Stimulated activated CD4-positive, alpha-beta T cell treated with anti-CD3 and anti-CD28 coated beads, Interleukin-2, amount 100 ng/mL, for 4 hours (primary cell): ENCODE measurements around the gene TMEM132D.

Experiments
- DNase-seq: peaks from one replicate; pipeline ENCODE4 v3.0.0-alpha.2; 2020; ENCODE audit warnings: low read depth

TMEM132D gene

DNA sequence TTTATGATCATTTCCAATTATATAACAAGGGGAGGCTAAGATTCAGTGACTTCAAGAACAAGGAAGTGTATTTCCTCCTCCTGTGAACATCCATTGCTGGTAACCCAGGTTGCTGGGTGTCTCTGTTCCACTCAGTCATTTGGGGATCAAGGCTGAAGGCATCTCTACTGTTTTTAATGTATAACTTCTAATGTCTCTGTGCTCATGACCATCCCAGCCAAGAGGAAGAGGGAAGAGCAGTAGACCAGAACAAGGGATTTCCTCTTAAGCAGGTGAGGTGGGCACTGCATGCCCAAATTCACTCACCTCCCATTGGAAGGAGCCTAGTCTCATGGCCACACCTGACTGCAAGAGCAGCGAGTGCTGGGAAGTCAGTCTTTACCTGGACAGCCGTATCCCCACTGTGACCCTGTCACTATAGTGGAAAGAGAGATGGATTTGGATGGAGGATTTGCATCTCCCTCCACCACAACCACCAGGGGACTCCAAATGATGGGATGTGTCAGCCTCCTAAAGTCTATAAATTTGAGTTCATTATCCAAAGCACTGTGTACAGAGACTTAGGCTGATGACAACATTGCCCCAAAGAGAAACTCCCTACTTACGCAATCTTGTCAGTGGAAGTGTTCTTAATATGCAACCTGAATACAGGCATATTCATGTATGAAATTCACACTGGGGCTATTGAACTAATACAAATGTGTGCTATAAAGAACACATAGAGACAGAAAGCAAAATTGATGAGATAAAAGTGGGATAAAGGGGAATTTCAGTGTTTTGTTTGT is 368.7 kb downstream of the TMEM132D start:
- DNase-seq: no peak

DNA sequence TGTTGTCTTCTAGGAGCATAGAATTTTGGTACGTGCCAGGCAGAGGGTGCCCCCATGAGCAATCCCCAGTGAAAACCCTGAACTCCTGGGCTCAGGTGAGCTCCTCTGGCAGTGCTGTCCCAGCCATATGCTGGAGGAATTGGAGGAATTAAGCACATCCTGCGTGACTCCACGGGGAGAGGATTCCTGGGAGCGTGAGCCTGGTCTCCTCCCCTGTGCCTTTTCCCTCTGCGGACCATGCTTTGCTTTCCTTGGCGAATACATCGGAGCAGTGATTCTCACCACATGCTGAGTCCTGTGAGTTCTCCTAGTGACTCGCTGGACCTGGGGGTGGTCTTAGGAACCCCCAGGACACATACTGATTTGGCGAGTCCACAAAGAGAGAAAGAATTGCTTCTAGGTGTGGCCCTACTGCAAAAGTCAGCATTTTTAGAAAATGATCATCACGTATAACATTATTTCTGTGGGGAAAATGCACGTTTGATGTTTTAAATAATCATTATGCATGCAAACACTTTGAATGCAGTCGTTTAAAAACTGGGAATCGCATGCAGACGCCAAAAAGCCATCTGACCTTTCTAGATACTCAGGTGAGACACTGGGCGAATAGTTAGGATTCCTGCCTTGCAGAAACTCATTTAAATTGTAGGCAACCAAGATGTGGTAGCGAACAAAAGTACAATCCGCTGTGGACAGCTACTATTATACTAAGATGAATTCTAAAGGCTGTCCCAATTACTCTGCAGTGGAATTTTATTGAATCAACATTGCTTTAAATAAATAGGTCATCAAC is 370.9 kb downstream of the TMEM132D start:
- no peak for DNase-seq

DNA sequence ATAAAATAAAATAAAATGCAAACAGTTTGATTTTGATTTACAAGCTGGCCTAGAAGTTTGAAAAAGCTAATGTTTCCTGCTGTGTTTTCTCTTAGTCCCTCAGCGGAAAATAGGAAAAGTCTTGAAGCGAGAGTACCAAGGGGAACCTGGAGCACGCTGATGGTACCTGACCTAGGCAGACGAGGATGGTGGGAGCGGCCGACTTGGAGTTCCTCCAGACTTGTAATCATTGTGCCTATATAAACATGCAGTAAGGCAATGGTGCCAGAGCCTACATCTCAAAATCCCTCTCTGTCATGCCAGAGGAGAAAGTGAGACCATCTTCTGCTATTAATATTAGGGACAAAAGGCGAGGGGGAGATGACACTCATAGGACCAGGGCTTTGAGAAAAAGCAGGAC is 371.7 kb downstream of the TMEM132D start:
- no peak for DNase-seq

DNA sequence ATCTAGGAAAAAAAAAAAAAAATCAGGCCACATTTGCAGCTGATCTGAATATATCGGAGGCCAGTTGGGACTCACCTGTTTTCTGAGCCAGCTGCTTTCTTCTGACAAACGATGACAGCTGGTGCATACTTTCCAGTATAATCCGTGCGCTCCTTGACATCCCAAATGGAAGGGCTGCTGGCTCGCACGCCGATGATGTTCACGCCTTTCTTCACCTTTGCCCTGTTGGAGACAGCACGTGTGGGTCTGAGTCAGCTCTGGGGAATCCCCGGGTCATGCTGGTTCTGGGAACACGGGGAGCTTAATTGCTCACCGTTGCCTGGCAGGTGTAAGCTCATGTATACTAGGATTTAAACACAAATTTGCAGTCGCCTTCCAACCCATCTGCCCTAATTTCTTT is 372.8 kb downstream of the TMEM132D start:
- DNase-seq: no peak

- no peak for DNase-seq
These were observed 373.3 kb downstream of the TMEM132D start for GRCh38 chr12:129530517-129530916.

- no peak for DNase-seq
These were observed 376.3 kb downstream of the TMEM132D start for GRCh38 chr12:129527506-129527905.

- DNase-seq: no peak
These were observed 380.2 kb downstream of the TMEM132D start for GRCh38 chr12:129523621-129524020.

- DNase-seq: no peak
These were observed 383.1 kb downstream of the TMEM132D start for GRCh38 chr12:129520739-129521138.

DNA sequence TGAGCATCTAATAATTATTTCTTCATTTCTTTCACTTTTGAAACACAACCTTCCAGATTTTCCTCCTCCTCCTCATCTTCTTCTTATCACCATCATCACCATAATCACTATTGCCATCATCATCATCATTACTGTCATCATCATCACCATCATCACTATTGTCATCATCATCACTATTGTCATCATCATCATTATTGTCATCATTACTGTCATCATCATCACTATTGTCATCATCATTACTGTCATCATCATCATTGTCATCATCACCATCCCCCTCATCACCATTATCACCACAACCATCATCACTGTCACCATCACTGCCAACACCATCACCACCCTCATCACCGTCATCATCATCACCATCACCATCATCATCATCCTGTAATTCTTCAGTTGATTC is 400.0 kb downstream of the TMEM132D start:
- no peak for DNase-seq

GRCh38 chr12:129496226-129496625 is 407.6 kb downstream of the TMEM132D start:
- no peak for DNase-seq

- DNase-seq: no peak
These were observed 409.1 kb downstream of the TMEM132D start for GRCh38 chr12:129494766-129495165.

- no peak for DNase-seq
These were observed 409.6 kb downstream of the TMEM132D start for GRCh38 chr12:129494260-129494659.

GRCh38 chr12:129489100-129489676 is 414.6 kb downstream of the TMEM132D start:
- no peak for DNase-seq

DNA sequence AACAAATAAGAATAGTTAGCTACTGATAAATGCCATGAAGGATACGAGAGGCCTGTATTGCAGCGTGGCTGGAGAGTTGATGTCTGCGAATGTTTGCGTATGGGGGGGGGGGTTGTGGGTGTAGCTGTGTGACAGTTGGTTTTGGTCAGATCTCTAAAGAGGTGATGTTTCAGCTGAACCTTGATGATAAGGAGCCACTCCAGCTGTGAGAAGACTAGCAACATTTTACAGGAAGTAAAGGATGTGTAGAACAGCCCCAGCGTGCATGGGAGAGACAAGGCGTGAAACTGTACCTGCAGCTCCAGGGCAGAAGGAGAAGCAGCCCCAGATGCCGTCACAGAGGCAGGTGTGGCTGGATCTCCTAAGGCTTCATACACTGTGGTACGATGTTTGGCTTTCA is 416.9 kb downstream of the TMEM132D start:
- no peak for DNase-seq

DNA sequence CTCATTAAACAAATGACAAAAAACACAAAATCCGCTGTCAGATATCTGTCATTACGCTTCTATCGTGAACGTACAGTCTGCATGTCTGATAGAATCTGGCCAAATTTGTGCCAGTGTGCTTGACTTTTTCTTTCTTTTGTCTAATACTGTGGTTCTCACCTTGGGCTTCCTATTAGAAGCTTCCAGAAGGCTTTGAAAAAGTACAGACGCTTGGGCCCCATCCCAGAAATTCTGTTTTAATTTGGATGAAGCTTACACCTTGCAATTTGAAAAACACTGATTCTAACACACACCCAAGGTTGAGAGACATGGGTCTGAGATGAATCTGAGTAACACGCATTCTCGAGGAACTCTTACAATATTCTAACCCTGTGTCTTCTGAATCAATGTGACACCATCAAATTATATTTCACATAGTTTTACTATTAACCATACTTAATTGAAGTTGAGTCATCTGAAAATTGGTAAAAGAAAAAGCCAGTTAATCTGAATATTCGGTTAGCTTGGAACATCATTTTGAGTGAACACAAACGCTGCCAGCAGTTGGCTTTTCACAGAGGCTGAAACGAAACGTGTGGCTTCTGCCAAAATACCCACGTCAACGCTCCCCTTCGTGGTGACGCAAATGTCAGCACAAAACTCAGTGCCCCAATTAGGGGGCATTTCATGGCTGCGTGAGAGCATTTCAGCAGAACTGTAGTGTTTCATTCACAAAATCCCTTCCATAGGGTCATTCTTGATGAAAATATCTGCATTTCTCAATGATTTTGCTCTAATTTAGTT is 420.5 kb downstream of the TMEM132D start:
- no peak for DNase-seq

DNA sequence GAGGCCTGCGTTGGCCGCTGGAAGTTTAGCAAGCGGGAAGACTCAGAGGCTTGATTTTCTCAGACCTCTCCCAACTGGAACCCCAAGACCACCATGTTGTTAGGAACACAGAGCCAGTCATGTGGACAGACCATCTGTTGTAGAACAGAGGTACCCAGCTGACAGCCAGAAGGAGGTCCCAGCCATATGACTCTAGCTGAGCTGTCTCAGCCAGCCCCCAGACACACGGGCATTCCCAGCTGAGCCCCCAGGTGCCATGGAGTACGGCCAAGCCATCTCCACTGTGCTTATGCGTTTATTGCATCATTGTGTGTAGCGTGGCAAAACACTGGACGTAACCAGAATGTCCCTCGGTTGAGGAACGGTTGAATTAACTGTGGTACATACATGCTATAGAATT is 421.9 kb downstream of the TMEM132D start:
- no peak for DNase-seq

DNA sequence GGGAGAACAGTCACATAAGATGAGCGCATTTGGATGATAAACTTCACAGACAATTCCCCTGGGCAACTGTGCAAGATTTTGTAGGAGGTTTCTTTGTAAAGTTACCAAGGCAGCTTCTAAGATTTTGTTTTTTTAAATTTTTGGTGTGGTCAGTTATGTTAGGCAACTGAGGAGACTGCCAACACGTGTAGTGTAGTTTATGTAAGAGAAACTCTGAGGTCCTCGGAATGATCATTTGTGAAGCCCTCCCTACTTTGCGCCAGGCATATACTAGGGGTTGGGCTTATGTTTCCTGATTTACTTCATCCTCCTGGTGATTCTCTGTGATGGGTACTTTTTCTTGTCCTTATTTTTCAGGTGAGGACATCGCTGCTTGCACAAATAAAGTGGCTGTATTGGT is 433.6 kb downstream of the TMEM132D start:
- DNase-seq: no peak

DNA sequence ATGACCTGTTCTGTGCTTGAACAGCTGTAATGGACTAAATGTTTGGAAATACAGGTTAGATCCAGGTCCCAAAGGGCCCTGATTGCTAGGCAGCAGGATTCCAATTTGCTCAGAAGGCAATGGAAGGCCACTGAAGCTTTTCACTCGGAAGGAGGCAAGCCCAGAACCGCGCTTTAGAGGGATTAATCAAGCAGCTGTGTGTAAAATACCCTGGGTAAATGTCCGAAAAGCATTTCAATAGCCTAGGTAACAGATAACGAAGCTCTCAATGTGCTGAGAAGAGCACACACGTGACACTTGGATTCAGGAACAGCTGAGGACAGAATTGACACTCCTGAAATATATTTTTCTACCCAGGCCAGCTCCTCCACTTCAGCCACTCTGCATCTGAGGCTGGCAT is 436.1 kb downstream of the TMEM132D start:
- no peak for DNase-seq

- DNase-seq: no peak
These were observed 436.5 kb downstream of the TMEM132D start for GRCh38 chr12:129467289-129467688.

DNA sequence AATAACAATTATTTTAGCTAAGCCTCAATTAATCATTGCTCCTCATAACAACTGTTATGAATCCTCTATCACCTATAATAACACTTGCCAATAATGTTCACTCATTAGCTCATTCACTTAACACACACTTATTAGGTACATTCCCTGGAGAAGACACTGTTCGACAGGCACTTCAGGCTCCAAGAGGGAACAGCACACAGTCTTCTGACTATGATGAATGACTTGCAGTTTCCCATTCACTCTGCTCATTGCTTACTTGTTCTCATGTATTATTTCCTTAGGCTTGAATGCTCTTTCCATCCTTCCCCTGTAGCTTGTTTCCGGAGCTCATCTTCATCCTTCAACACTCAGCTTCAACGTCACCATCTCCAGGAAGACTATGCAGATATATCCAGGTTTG is 437.3 kb downstream of the TMEM132D start:
- no peak for DNase-seq

- DNase-seq: no peak
These were observed 443.9 kb downstream of the TMEM132D start for GRCh38 chr12:129459886-129460285.

DNA sequence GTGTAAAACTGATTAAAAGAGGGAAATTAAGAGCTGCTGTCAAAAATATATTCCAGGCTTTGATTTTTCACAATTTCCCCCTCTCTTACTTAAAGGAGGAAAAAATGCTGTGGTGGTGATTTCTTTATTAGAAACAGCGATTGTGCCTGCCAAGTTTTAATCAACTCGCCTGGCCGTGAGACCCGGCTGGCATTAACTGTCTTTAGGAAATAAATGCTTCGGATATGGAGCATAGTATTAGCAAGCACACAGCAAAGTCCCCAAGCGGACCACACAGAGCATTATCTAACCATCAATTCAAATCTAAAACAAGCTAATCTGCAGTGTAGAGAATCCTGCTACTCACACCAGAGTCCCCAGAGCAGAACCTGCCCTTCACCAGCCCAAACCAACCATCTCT is 457.1 kb downstream of the TMEM132D start:
- DNase-seq: no peak
